GM19193 (cell line): ENCODE results near the gene USF2.
A peak's percentile ranks its signal among the peaks of the same experiment; 100 is the strongest.

Source experiments
- POLR2A ChIP-seq: IDR thresholded peaks from 4 replicates; pipeline ENCODE4 v1.6.1; 2011; ENCODE audit not compliant: insufficient read depth, insufficient read length; ENCODE audit errors: extremely low read depth

The USF2 gene

GRCh38 chr19:35236638-35237400 is 31.9 kb upstream of the USF2 start:
- no peak for TF ChIP-seq POLR2A

- no peak for TF ChIP-seq POLR2A
Observed at GRCh38 chr19:35240327-35240726, 28.4 kb upstream of the USF2 start.

GRCh38 chr19:35241417-35241816 is 27.3 kb upstream of the USF2 start:
- no peak for TF ChIP-seq POLR2A

GRCh38 chr19:35246466-35247092 is 22.2 kb upstream of the USF2 start:
- TF ChIP-seq POLR2A: no peak

GRCh38 chr19:35247526-35248309 is 21.0 kb upstream of the USF2 start:
- no peak for TF ChIP-seq POLR2A

- TF ChIP-seq POLR2A: peak; percentile 98
Observed at GRCh38 chr19:35248310-35249145, 20.2 kb upstream of the USF2 start, which contains the start of gene LSR. TSS of gene LSR (plus strand) at chr19:35249002. CDS start at chr19:35249023, 21 bp downstream.

GRCh38 chr19:35249146-35249847 is 19.5 kb upstream of the USF2 start:
- no peak for TF ChIP-seq POLR2A

- TF ChIP-seq POLR2A: no peak
Observed at GRCh38 chr19:35249848-35250711, 18.7 kb upstream of the USF2 start.

GRCh38 chr19:35251456-35251855 is 17.3 kb upstream of the USF2 start:
- no peak for TF ChIP-seq POLR2A

- no peak for TF ChIP-seq POLR2A
Observed at GRCh38 chr19:35253316-35254286, 15.2 kb upstream of the USF2 start.

- TF ChIP-seq POLR2A: no peak
Observed at GRCh38 chr19:35254341-35255297, 14.1 kb upstream of the USF2 start.

- TF ChIP-seq POLR2A: no peak
Observed at GRCh38 chr19:35256566-35256965, 12.2 kb upstream of the USF2 start.

- no peak for TF ChIP-seq POLR2A
Observed at GRCh38 chr19:35257113-35257461, 11.7 kb upstream of the USF2 start.
